ENCODE measurements around the gene GTF2IRD2.
"Not testable (repeated sequence)": the region's sequence is repeated elsewhere in the genome, so short reads cannot be mapped to it uniquely, and the experiment has no call there.

Gene GTF2IRD2

GRCh38 chr7:74850833-74851721 lies at the start of gene GTF2IRD2:
Gene GTF2IRD2 (minus strand): TSS chr7:74851605. CDS start chr7:74836378, 15,227 bp downstream.
- not testable (repeated sequence) for DNase-seq (ENCODE audit: low spot score)

- DNase-seq (ENCODE audit: low spot score): peak; percentile 84
Observed at GRCh38 chr7:74890158-74891123, 39.0 kb upstream of the GTF2IRD2 start.

- not testable (repeated sequence) for DNase-seq (ENCODE audit: low spot score)
Observed at GRCh38 chr7:74889518-74890129, 38.2 kb upstream of the GTF2IRD2 start.

- not testable (repeated sequence) for DNase-seq (ENCODE audit: low spot score)
Observed at GRCh38 chr7:74885295-74885694, 33.9 kb upstream of the GTF2IRD2 start.

- DNase-seq (ENCODE audit: low spot score): not testable (repeated sequence)
Observed at GRCh38 chr7:74882110-74882509, 30.7 kb upstream of the GTF2IRD2 start.

- peak; percentile 3 for DNase-seq (ENCODE audit: low spot score)
Observed at GRCh38 chr7:74874748-74875512, 23.5 kb upstream of the GTF2IRD2 start.

GRCh38 chr7:74874104-74874747 lies 22.8 kb upstream of the GTF2IRD2 start:
- not testable (repeated sequence) for DNase-seq (ENCODE audit: low spot score)

- not testable (repeated sequence) for DNase-seq (ENCODE audit: low spot score)
Observed at GRCh38 chr7:74872542-74872941, 21.1 kb upstream of the GTF2IRD2 start.

- DNase-seq (ENCODE audit: low spot score): not testable (repeated sequence)
Observed at GRCh38 chr7:74865777-74866176, 14.4 kb upstream of the GTF2IRD2 start.

- DNase-seq (ENCODE audit: low spot score): not testable (repeated sequence)
Observed at GRCh38 chr7:74849853-74850252, 1.6 kb downstream of the GTF2IRD2 start.

- not testable (repeated sequence) for DNase-seq (ENCODE audit: low spot score)
Observed at GRCh38 chr7:74830411-74830810, 21.0 kb downstream of the GTF2IRD2 start.

- DNase-seq (ENCODE audit: low spot score): not testable (repeated sequence)
Observed at GRCh38 chr7:74829959-74830358, 21.4 kb downstream of the GTF2IRD2 start.

- not testable (repeated sequence) for DNase-seq (ENCODE audit: low spot score)
Observed at GRCh38 chr7:74821259-74821658, 30.1 kb downstream of the GTF2IRD2 start.

GRCh38 chr7:74820146-74820805 lies 31.1 kb downstream of the GTF2IRD2 start:
- DNase-seq (ENCODE audit: low spot score): not testable (repeated sequence)

- DNase-seq (ENCODE audit: low spot score): not testable (repeated sequence)
Observed at GRCh38 chr7:74815882-74816281, 35.5 kb downstream of the GTF2IRD2 start.

GRCh38 chr7:74798644-74799043 lies 52.8 kb downstream of the GTF2IRD2 start:
- not testable (repeated sequence) for DNase-seq (ENCODE audit: low spot score)

- DNase-seq (ENCODE audit: low spot score): not testable (repeated sequence)
Observed at GRCh38 chr7:74797848-74798622, 53.4 kb downstream of the GTF2IRD2 start.

- DNase-seq (ENCODE audit: low spot score): not testable (repeated sequence)
Observed at GRCh38 chr7:74789200-74789736, 62.1 kb downstream of the GTF2IRD2 start.
